Measurements from ENCODE around the gene SLC26A11. TPM values are rescaled to one million over a fixed set of nuclear protein-coding genes. Genes with fewer than 3 reads are reported as not detected.

Gene SLC26A11
- total and polyA plus RNA-seq, 7 donors = 2.2 to 5.1 (median 3.2) TPM

DNA sequence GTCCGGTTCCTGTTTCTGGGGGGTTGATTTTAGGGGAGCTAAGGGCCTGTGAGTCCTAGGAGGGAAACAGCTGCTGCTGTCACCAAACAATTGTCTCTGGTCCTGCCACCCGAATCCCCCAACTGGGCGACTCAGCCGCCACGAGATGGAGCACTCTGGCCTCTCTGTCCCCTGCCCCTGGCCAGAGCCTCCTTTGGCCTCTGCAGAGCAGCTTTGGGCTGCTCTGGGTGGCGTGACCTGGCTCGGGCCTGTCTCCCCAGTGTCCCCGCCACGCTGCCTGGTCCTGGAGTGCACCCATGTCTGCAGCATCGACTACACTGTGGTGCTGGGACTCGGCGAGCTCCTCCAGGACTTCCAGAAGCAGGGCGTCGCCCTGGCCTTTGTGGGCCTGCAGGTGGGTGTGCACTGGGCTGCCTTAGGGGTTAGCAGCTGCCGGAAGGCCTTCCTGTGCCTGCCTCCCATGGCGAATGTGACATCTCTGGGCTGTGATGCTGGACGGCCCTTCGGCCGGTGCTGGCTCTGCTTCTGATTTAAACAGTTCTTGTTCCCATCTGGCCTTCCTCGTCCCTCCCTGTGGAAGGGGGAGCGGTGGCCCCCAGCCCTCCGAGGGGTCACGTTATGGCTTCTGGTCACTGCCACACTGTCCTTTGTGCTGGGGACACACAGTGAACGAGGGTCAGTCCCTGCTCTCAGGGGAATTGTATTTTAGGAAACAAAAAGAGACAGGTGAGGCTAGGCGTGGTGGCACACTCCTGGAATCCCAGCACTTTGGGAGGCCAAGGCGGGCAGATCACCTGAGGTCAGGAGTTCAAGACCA lies 28.9 kb downstream of the SLC26A11 start:
- intact Hi-C loops (cut with DNase I) = loop anchor here in 1 of 2 donors (2.0 kb wide), 1 partner anchor 94 kb away; no protein-coding TSS in a partner anchor
- TF ChIP-seq, protein P1, sequence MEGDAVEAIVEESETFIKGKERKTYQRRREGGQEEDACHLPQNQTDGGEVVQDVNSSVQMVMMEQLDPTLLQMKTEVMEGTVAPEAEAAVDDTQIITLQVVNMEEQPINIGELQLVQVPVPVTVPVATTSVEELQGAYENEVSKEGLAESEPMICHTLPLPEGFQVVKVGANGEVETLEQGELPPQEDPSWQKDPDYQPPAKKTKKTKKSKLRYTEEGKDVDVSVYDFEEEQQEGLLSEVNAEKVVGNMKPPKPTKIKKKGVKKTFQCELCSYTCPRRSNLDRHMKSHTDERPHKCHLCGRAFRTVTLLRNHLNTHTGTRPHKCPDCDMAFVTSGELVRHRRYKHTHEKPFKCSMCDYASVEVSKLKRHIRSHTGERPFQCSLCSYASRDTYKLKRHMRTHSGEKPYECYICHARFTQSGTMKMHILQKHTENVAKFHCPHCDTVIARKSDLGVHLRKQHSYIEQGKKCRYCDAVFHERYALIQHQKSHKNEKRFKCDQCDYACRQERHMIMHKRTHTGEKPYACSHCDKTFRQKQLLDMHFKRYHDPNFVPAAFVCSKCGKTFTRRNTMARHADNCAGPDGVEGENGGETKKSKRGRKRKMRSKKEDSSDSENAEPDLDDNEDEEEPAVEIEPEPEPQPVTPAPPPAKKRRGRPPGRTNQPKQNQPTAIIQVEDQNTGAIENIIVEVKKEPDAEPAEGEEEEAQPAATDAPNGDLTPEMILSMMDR (IDR thresholded peaks at IDR 0.05) = no peak
- Histone ChIP-seq H3K4me3 (no peak overlapping the region), H3K36me3 (ENCODE audit: insufficient read depth in 1 of 2, low read depth in 1 of 2) (peaks cover 0 to 54% of the 10 kb centered on the region in 2 donors), H3K27me3 (ENCODE audit: insufficient read depth in 3 of 3, low read length in 2 of 3) (no peaks in the 10 kb centered on the region), H3K9me3 (no peaks in the 10 kb centered on the region), H3K27ac (no peak overlapping the region), H3K4me1 (peaks cover 2% of the 10 kb centered on the region)
- no peak for ATAC-seq
- 87 to 88% (median 88%) methylated on average over 26 of the region's 26 CpGs for WGBS, 3 donors
- DNase-seq = peak in 1 of 2 donors; percentile 35

DNA sequence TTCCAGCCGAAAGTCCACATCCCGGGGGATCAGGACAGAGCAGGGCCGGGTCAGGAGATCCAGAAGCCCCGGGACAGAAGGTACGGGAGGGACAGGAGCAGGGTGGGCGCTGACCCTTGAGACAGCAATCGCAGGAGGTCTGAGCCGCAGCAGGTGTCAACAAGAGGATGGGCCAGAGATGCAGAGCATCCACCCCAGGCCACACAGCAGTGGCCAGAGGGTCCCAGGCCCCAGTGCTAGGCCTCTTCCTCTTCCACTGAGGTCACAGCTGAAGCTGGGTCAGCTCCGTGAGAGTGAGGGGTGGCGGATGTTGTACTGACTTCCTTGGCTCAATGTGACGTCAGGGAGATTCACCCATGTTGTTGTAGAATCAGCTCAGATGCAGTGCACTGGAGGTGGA lies 31.7 kb downstream of the SLC26A11 start:
- intact Hi-C loops (cut with DNase I) = loop anchor here in 1 of 2 donors (5.0 kb wide), 1 partner anchor 55 kb away; no protein-coding TSS in a partner anchor
- no peak overlapping the region for H3K4me3 ChIP-seq
- no peaks in the 10 kb centered on the region for H3K9me3 ChIP-seq
- DNase-seq (peak in 1 of 2 donors; percentile 32), ATAC-seq (no peak)
- whole genome bisulfite sequencing, 3 donors = 87 to 91% (median 88%) methylated on average over 11 of the region's 11 CpGs
- TF ChIP-seq, protein P1 (IDR thresholded peaks at IDR 0.05) = no peak
- H3K4me1 ChIP-seq = peaks cover 22% of the 10 kb centered on the region
- no peak overlapping the region for H3K27ac ChIP-seq
- peaks cover 0 to 32% of the 10 kb centered on the region in 2 donors for H3K36me3 ChIP-seq (ENCODE audit: insufficient read depth in 1 of 2, low read depth in 1 of 2)
- H3K27me3 ChIP-seq (ENCODE audit: insufficient read depth in 3 of 3, low read length in 2 of 3) = no peaks in the 10 kb centered on the region

DNA sequence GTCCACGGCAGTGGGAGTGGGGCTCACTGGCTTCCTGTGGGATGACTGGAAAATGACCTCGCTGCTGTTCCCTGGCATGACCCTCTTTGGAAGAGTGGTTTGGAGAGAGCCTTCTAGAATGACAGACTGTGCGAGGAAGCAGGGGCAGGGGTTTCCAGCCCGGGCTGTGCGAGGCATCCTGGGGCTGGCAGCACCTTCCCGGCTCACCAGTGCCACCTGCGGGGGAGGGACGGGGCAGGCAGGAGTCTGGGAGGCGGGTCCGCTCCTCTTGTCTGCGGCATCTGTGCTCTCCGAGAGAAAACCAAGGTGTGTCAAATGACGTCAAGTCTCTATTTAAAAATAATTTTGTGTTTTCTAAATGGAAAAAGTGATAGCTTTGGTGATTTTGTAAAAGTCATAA lies 32.6 kb downstream of the SLC26A11 start:
- no peak overlapping the region for H3K27ac ChIP-seq
- H3K9me3 ChIP-seq = no peaks in the 10 kb centered on the region
- H3K4me1 ChIP-seq = peaks cover 22% of the 10 kb centered on the region
- TF ChIP-seq, protein P1 (IDR thresholded peaks at IDR 0.05) = peak; percentile 56
- DNase-seq (peak; percentile 54 to 75), ATAC-seq (peak; percentile 54 to 71 (median 66))
- H3K36me3 ChIP-seq (ENCODE audit: insufficient read depth in 1 of 2, low read depth in 1 of 2) = peaks cover 0 to 26% of the 10 kb centered on the region in 2 donors
- intact Hi-C loops (cut with DNase I) = loop anchor here in 1 of 2 donors (5.0 kb wide), 1 partner anchor 56 kb away; no protein-coding TSS in a partner anchor
- H3K4me3 ChIP-seq = no peak overlapping the region
- no peaks in the 10 kb centered on the region for H3K27me3 ChIP-seq (ENCODE audit: insufficient read depth in 3 of 3, low read length in 2 of 3)
- WGBS, 3 donors = 50 to 63% (median 57%) methylated on average over 13 of the region's 13 CpGs

DNA sequence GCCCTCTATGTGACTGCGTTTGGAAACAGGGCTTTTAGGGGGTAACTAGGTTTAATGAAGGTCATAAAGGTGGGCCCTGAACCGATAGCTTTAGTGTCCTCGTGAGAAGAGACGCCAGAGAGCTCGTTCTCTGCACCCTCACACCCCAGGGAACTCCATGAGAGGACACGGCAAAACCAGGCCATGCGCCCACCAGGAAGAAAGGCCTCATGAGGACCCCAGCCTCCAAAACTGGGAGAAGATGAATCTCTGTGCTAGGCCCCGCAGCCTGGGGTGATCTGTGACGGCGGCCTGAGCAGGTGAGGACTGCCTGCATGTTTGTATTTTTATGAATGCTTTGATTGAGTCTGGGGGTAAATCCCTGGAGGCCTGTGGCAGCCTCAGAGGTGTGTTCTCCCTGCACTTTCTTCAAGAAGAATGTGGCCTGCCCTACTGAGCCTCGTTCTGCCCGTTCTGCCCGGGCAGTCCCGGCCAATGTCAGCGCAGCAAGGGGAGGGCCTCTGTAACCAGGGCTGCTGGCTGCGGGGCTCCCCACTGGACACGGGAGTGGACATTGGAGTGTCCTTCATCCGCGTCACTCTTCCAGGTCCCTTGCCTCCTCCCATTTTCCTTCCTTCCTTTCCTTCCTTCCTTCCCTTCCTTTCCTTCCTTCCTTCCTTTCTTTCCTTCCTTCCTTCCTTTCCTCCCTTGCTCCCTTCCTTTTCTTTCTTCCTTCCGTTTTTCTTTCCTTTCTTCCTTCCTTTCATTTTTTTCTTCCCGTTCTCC lies 33.6 kb downstream of the SLC26A11 start:
- H3K9me3 ChIP-seq = no peaks in the 10 kb centered on the region
- H3K27ac ChIP-seq = peak overlapping the region; percentile 69
- no peak overlapping the region for H3K4me3 ChIP-seq
- peaks cover 0 to 23% of the 10 kb centered on the region in 2 donors for H3K36me3 ChIP-seq (ENCODE audit: insufficient read depth in 1 of 2, low read depth in 1 of 2)
- H3K4me1 ChIP-seq = peaks cover 22% of the 10 kb centered on the region
- TF ChIP-seq, protein P1 (IDR thresholded peaks at IDR 0.05) = no peak
- DNase-seq = peak in 1 of 2 donors; percentile 46
- no peak for ATAC-seq
- intact Hi-C loops (cut with DNase I) = loop anchor here in 1 of 2 donors (5.0 kb wide), 1 partner anchor 57 kb away; no protein-coding TSS in a partner anchor
- H3K27me3 ChIP-seq (ENCODE audit: insufficient read depth in 3 of 3, low read length in 2 of 3) = no peaks in the 10 kb centered on the region
- WGBS, 3 donors = 87 to 89% (median 88%) methylated on average over 21 of the region's 21 CpGs
